ENCODE measurements around the gene TLCD3A.
"Not testable (repeated sequence)": the region's sequence is repeated elsewhere in the genome, so short reads cannot be mapped to it uniquely, and the experiment has no call there.

Gene TLCD3A

DNA sequence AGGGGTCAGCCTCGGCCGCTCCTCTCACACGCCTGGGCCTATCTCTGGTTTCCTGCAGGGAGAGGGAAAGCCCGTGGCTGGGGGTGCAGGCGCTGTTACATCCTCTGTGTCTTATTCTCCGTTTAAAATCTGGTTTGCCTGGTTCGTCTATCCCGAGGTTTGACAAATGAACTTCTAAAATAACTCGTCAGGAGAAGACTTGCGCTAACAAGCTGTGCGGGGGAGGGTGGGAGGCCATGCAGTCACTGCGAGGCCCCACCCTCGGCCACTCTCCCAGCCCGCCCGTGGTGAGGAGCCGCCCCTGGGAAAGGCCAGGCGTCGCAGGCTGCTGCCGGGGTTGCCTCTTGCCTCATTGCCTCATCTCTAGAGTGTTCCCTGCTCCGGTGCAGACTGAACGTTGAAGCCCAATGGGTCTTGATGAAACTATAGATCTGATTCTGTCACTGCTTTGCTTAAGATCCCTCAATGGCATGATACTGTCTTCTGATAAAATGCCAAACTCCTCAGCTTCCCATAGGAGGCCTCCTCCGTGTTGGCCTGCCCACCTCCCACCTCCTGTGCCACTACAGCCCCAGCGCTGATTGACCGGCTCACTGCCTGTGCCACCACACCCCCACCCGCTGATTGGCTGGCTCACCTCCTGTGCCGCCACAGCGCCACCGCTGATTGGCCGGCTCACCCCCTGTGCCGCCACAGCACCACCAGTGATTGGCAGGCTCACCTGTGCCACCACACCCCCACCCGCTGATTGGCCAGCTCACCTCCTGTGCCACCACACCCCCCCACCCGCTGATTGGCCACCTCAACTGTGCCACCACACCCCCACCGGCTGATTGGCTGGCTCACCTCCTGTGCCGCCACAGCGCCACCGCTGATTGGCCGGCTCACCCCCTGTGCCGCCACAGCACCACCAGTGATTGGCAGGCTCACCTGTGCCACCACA is 57.8 kb downstream of the TLCD3A start:
- not testable (repeated sequence) for DNase-seq

DNA sequence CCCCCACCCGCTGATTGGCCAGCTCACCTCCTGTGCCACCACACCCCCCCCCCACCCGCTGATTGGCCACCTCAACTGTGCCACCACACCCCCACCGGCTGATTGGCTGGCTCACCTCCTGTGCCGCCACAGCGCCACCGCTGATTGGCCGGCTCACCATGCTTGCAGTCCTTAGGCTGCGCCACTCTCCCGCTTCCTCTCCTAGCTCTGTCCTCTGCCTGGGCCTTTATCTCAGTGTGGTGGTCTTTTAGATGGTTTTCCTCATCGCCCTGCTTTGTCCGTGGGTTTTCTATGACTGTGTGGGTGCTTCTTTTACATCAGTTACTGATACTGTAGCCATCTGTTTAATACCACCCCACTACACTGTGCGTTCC is 58.5 kb downstream of the TLCD3A start:
- DNase-seq = not testable (repeated sequence)

DNA sequence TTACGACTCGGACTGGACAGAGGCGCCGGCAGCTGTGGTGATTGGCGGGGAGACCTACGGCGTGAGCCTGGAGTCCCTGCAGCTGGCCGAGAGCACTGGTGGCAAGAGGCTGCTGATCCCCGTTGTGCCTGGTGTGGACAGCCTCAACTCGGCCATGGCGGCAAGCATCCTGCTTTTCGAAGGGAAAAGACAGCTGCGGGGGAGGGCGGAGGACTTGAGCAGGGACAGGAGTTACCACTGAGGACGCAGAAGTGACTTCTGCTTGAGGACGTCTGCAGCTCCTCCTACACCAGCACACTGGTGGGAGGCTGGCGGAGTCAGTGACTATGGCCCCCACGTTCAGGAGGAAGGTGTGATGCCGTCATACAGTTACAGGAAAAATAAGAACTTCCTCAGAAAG is 59.4 kb downstream of the TLCD3A start:
- DNase-seq = no peak

DNA sequence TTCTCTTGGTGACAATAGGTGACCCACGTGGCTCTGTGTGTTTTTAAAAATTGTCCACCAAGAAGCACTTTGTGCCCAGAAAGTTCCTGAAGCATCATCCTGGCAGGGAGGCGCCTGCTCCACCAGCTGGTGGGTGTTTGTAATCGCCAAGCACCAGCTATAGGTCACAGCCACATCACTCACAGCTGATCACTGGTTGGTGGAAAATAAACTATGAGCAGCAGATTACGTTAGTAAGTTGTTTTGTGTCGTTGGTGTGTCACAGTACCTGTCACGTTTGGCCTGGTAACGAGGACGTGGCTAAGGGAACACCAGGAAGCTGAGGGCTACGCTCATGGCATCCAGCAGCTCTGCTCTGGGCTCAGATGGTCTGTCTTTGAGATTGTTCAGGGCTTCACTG is 59.9 kb downstream of the TLCD3A start:
- no peak for DNase-seq

All from activated naive CD4-positive, alpha-beta T cell treated with Interleukin-2 at 50 U/mL for 16 hours (primary cell).